ENCODE results near the gene CASP14.

GRCh38 chr19:15099017-15099582 lies 49.8 kb downstream of the CASP14 start:
- TF ChIP-seq GABPA (IDR thresholded peaks at IDR 0.05; ENCODE audit: low read depth) (no peak), REST (IDR thresholded peaks at IDR 0.05; ENCODE audit: insufficient replicate concordance, low read depth) (no peak), POLR2AphosphoS5 (IDR thresholded peaks at IDR 0.05; ENCODE audit: low read depth) (no peak), CTCF (IDR thresholded peaks at IDR 0.05; ENCODE audit: insufficient read depth, low read length) (no peak), SPI1 (IDR thresholded peaks at IDR 0.05; ENCODE audit: borderline replicate concordance, low read depth) (no peak)

All from HL-60 (cell line).